ENCODE data around the gene C10orf105.
A peak's percentile ranks its signal among the peaks of the same experiment; 100 is the strongest.

C10orf105 gene

GRCh38 chr10:71714031-71714410, 5.6 kb downstream of the C10orf105 start:
- DNase-seq = no peak
- H3K36me3 ChIP-seq (ENCODE audit: control insufficient read depth in 4 of 4, insufficient read depth in 4 of 4, low read length in 3 of 4) = no peaks in the 10 kb centered on the region
- H3K27me3 ChIP-seq (replicated peaks in 2 of 5; ENCODE audit: control insufficient read depth in 4 of 5, insufficient read depth in 5 of 5, low read length in 4 of 5) = no peaks in the 10 kb centered on the region
- peaks cover 7 to 63% (median 38%) of the 10 kb centered on the region in 4 experiments for H3K4me1 ChIP-seq (ENCODE audit: control extremely low read depth in 1 of 4, control insufficient read depth in 4 of 4, insufficient read depth in 4 of 4, low read length in 3 of 4)
- WGBS (ENCODE audit: insufficient coverage) = 91% methylated on average over 3 of the region's 4 CpGs
- H3K9me3 ChIP-seq (ENCODE audit: control extremely low read depth in 1 of 5, control insufficient read depth in 4 of 5, insufficient read depth in 2 of 5, low read depth in 1 of 5, low read length in 4 of 5) = no peaks in the 10 kb centered on the region
- H3K27ac ChIP-seq (ENCODE audit: insufficient read depth in 1 of 2, low read depth in 1 of 2, low read length in 2 of 2, poor library complexity in 1 of 2, severe bottlenecking in 2 of 2) = peak overlapping the region in 1 of 2 experiments; percentile 52
- H3K4me3 ChIP-seq (ENCODE audit: control insufficient read depth in 1 of 7, extremely low read depth in 1 of 7, insufficient read depth in 4 of 7, low read depth in 2 of 7, low read length in 6 of 7) = peak overlapping the region in 3 of 7 experiments; percentile 3 to 19 (median 12)
- POLR2A ChIA-PET = no interaction called here
- CTCF ChIA-PET = interaction anchor here (0.9 to 6.2 kb wide), 11 partner anchors 8 to 401 kb away, joined by 3 to 41 read pairs (median 4); partner anchors contain the start of gene VSIR

GRCh38 chr10:71713135-71714030, 6.2 kb downstream of the C10orf105 start:
- 65% methylated on average over 9 of the region's 12 CpGs for WGBS (ENCODE audit: insufficient coverage)
- H3K27ac ChIP-seq (ENCODE audit: insufficient read depth in 1 of 2, low read depth in 1 of 2, low read length in 2 of 2, poor library complexity in 1 of 2, severe bottlenecking in 2 of 2) = peak overlapping the region in 1 of 2 experiments; percentile 52
- no peaks in the 10 kb centered on the region for H3K27me3 ChIP-seq (replicated peaks in 2 of 5; ENCODE audit: control insufficient read depth in 4 of 5, insufficient read depth in 5 of 5, low read length in 4 of 5)
- H3K4me3 ChIP-seq (ENCODE audit: control insufficient read depth in 1 of 7, extremely low read depth in 1 of 7, insufficient read depth in 4 of 7, low read depth in 2 of 7, low read length in 6 of 7) = peak overlapping the region in 2 of 7 experiments; percentile 3 to 19
- peaks cover 7 to 69% (median 40%) of the 10 kb centered on the region in 4 experiments for H3K4me1 ChIP-seq (ENCODE audit: control extremely low read depth in 1 of 4, control insufficient read depth in 4 of 4, insufficient read depth in 4 of 4, low read length in 3 of 4)
- no peaks in the 10 kb centered on the region for H3K36me3 ChIP-seq (ENCODE audit: control insufficient read depth in 4 of 4, insufficient read depth in 4 of 4, low read length in 3 of 4)
- no peaks in the 10 kb centered on the region for H3K9me3 ChIP-seq (ENCODE audit: control extremely low read depth in 1 of 5, control insufficient read depth in 4 of 5, insufficient read depth in 2 of 5, low read depth in 1 of 5, low read length in 4 of 5)
- POLR2A ChIA-PET = interaction anchor here (0.6 to 1.3 kb wide), 2 partner anchors 26 to 53 kb away, joined by 3 to 4 read pairs; no protein-coding TSS in a partner anchor
- CTCF ChIA-PET = interaction anchor here (0.7 to 6.2 kb wide), 14 partner anchors 11 to 400 kb away, joined by 3 to 41 read pairs (median 4); partner anchors contain the start of gene VSIR
- DNase-seq = peak in 2 of 3 donors; percentile 67 to 73

GRCh38 chr10:71712572-71713134, 6.9 kb downstream of the C10orf105 start:
- WGBS (ENCODE audit: insufficient coverage) = 59% methylated on average over 14 of the region's 17 CpGs
- Histone ChIP-seq H3K27ac (ENCODE audit: insufficient read depth in 1 of 2, low read depth in 1 of 2, low read length in 2 of 2, poor library complexity in 1 of 2, severe bottlenecking in 2 of 2) (no peak overlapping the region), H3K27me3 (replicated peaks in 2 of 5; ENCODE audit: control insufficient read depth in 4 of 5, insufficient read depth in 5 of 5, low read length in 4 of 5) (no peaks in the 10 kb centered on the region), H3K36me3 (ENCODE audit: control insufficient read depth in 4 of 4, insufficient read depth in 4 of 4, low read length in 3 of 4) (no peaks in the 10 kb centered on the region), H3K4me1 (ENCODE audit: control extremely low read depth in 1 of 4, control insufficient read depth in 4 of 4, insufficient read depth in 4 of 4, low read length in 3 of 4) (peaks cover 7 to 76% (median 44%) of the 10 kb centered on the region in 4 experiments), H3K9me3 (ENCODE audit: control extremely low read depth in 1 of 5, control insufficient read depth in 4 of 5, insufficient read depth in 2 of 5, low read depth in 1 of 5, low read length in 4 of 5) (no peaks in the 10 kb centered on the region), H3K4me3 (ENCODE audit: control insufficient read depth in 1 of 7, extremely low read depth in 1 of 7, insufficient read depth in 4 of 7, low read depth in 2 of 7, low read length in 6 of 7) (no peak overlapping the region)
- DNase-seq = no peak
- CTCF ChIA-PET = interaction anchor here (0.7 to 6.2 kb wide), 13 partner anchors 10 to 100 kb away, joined by 3 to 41 read pairs (median 4); partner anchors contain the start of gene VSIR
- POLR2A ChIA-PET = interaction anchor here (1.3 kb wide), 1 partner anchor 54 kb away, joined by 4 read pairs; no protein-coding TSS in a partner anchor

GRCh38 chr10:71712170-71712569, 7.4 kb downstream of the C10orf105 start:
- Histone ChIP-seq H3K4me3 (ENCODE audit: control insufficient read depth in 1 of 7, extremely low read depth in 1 of 7, insufficient read depth in 4 of 7, low read depth in 2 of 7, low read length in 6 of 7) (no peak overlapping the region), H3K9me3 (ENCODE audit: control extremely low read depth in 1 of 5, control insufficient read depth in 4 of 5, insufficient read depth in 2 of 5, low read depth in 1 of 5, low read length in 4 of 5) (no peaks in the 10 kb centered on the region), H3K27ac (ENCODE audit: insufficient read depth in 1 of 2, low read depth in 1 of 2, low read length in 2 of 2, poor library complexity in 1 of 2, severe bottlenecking in 2 of 2) (no peak overlapping the region), H3K4me1 (ENCODE audit: control extremely low read depth in 1 of 4, control insufficient read depth in 4 of 4, insufficient read depth in 4 of 4, low read length in 3 of 4) (peaks cover 7 to 73% (median 44%) of the 10 kb centered on the region in 4 experiments), H3K27me3 (replicated peaks in 2 of 5; ENCODE audit: control insufficient read depth in 4 of 5, insufficient read depth in 5 of 5, low read length in 4 of 5) (no peaks in the 10 kb centered on the region), H3K36me3 (ENCODE audit: control insufficient read depth in 4 of 4, insufficient read depth in 4 of 4, low read length in 3 of 4) (no peaks in the 10 kb centered on the region)
- no peak for DNase-seq
- ChIA-PET POLR2A (interaction anchor here (1.3 kb wide), 1 partner anchor 55 kb away, joined by 4 read pairs; no protein-coding TSS in a partner anchor), CTCF (interaction anchor here (0.8 to 6.2 kb wide), 16 partner anchors 9 to 396 kb away, joined by 3 to 41 read pairs (median 5); partner anchors contain the start of gene VSIR)
- WGBS (ENCODE audit: insufficient coverage) = 100% methylated on average over 2 of the region's 2 CpGs

GRCh38 chr10:71711052-71711623, 8.4 kb downstream of the C10orf105 start:
- Histone ChIP-seq H3K4me3 (ENCODE audit: control insufficient read depth in 1 of 7, extremely low read depth in 1 of 7, insufficient read depth in 4 of 7, low read depth in 2 of 7, low read length in 6 of 7) (no peak overlapping the region), H3K36me3 (ENCODE audit: control insufficient read depth in 4 of 4, insufficient read depth in 4 of 4, low read length in 3 of 4) (no peaks in the 10 kb centered on the region), H3K27ac (ENCODE audit: insufficient read depth in 1 of 2, low read depth in 1 of 2, low read length in 2 of 2, poor library complexity in 1 of 2, severe bottlenecking in 2 of 2) (no peak overlapping the region), H3K27me3 (replicated peaks in 2 of 5; ENCODE audit: control insufficient read depth in 4 of 5, insufficient read depth in 5 of 5, low read length in 4 of 5) (no peaks in the 10 kb centered on the region), H3K9me3 (ENCODE audit: control extremely low read depth in 1 of 5, control insufficient read depth in 4 of 5, insufficient read depth in 2 of 5, low read depth in 1 of 5, low read length in 4 of 5) (no peaks in the 10 kb centered on the region), H3K4me1 (ENCODE audit: control extremely low read depth in 1 of 4, control insufficient read depth in 4 of 4, insufficient read depth in 4 of 4, low read length in 3 of 4) (peaks cover 7 to 73% (median 44%) of the 10 kb centered on the region in 4 experiments)
- CTCF ChIA-PET = interaction anchor here (1.0 to 6.2 kb wide), 14 partner anchors 10 to 395 kb away, joined by 3 to 41 read pairs (median 6); partner anchors contain the start of gene VSIR
- 92% methylated on average over 4 of the region's 6 CpGs for WGBS (ENCODE audit: insufficient coverage)
- DNase-seq = no peak
- POLR2A ChIA-PET = no interaction called here

- H3K4me1 ChIP-seq (ENCODE audit: control extremely low read depth in 1 of 4, control insufficient read depth in 4 of 4, insufficient read depth in 4 of 4, low read length in 3 of 4) = peaks cover 7 to 67% (median 40%) of the 10 kb centered on the region in 4 experiments
These were observed 9.1 kb downstream of the C10orf105 start for GRCh38 chr10:71710519-71710918.

More at GRCh38 chr10:71710519-71710918, 9.1 kb downstream of the C10orf105 start:
- Histone ChIP-seq H3K27ac (ENCODE audit: insufficient read depth in 1 of 2, low read depth in 1 of 2, low read length in 2 of 2, poor library complexity in 1 of 2, severe bottlenecking in 2 of 2) (no peak overlapping the region), H3K9me3 (ENCODE audit: control extremely low read depth in 1 of 5, control insufficient read depth in 4 of 5, insufficient read depth in 2 of 5, low read depth in 1 of 5, low read length in 4 of 5) (no peaks in the 10 kb centered on the region), H3K27me3 (replicated peaks in 2 of 5; ENCODE audit: control insufficient read depth in 4 of 5, insufficient read depth in 5 of 5, low read length in 4 of 5) (no peaks in the 10 kb centered on the region), H3K4me3 (ENCODE audit: control insufficient read depth in 1 of 7, extremely low read depth in 1 of 7, insufficient read depth in 4 of 7, low read depth in 2 of 7, low read length in 6 of 7) (no peak overlapping the region), H3K36me3 (ENCODE audit: control insufficient read depth in 4 of 4, insufficient read depth in 4 of 4, low read length in 3 of 4) (no peaks in the 10 kb centered on the region)
- no peak for DNase-seq
- POLR2A ChIA-PET = interaction anchor here (0.8 kb wide), 1 partner anchor 101 kb away, joined by 4 read pairs; no protein-coding TSS in a partner anchor
- WGBS (ENCODE audit: insufficient coverage) = 94% methylated on average over 2 of the region's 2 CpGs
- CTCF ChIA-PET = interaction anchor here (1.4 to 6.3 kb wide), 6 partner anchors 13 to 87 kb away, joined by 3 to 41 read pairs (median 26); partner anchors contain the start of gene VSIR
